HEK293 (cell line): ENCODE data around the gene TMEM121B.

Source experiments
- CTCF ChIA-PET: fragments of 350-600 bp; formaldehyde crosslinking; extraction: SDS; loops from one replicate; lab custom pipeline; 2021; ENCODE audit warnings: antibody characterized with exemption; lab: Yijun Ruan, JAX
- POLR2A ChIA-PET: fragments of 300-600 bp; formaldehyde crosslinking; extraction: SDS; loops from one replicate; lab custom pipeline; 2020; ENCODE audit warnings: antibody characterized with exemption, inconsistent platforms; lab: Yijun Ruan, JAX
- H3K27ac ChIP-seq: fragments of 200-500 bp; sonication (Bioruptor generic); 2 replicates; pipeline ENCODE4 v1.5.1; 2014; ENCODE audit warnings: low read depth, low read length, control low read depth, inconsistent platforms; ENCODE audit errors: extremely low read depth
- H3K36me3 ChIP-seq, 2 experiments: fragments of 200-500 bp in 1 of 2; sonication (Bioruptor generic) in 1 of 2; 1 replicate in 1 of 2; 2 replicates in 1 of 2; pipeline ENCODE4 v1.5.1; 2014 to 2017; ENCODE audit warnings: inconsistent platforms in 2 of 2, low read length in 2 of 2; ENCODE audit not compliant: control insufficient read depth in 2 of 2, insufficient read depth in 1 of 2
- H3K4me1 ChIP-seq: fragments of 200-500 bp; sonication (Bioruptor generic); 2 replicates; pipeline ENCODE4 v1.5.1; 2014; ENCODE audit warnings: mild to moderate bottlenecking, low read length, inconsistent platforms; ENCODE audit not compliant: control insufficient read depth, insufficient read depth
- H3K4me3 ChIP-seq: 2 replicates; pipeline ENCODE4 v1.5.1; 2011; ENCODE audit warnings: low read depth, mild to moderate bottlenecking, control low read depth, low read length, moderate library complexity
- H3K9me3 ChIP-seq: fragments of 200-500 bp; sonication (Bioruptor generic); 2 replicates; pipeline ENCODE4 v1.5.1; 2014; ENCODE audit warnings: low read depth, low read length, inconsistent platforms; ENCODE audit not compliant: control insufficient read depth, insufficient read depth
- EGR2 ChIP-seq: fragments of 450-650 bp; formaldehyde crosslinking; IDR thresholded peaks from 2 replicates; pipeline ENCODE4 v1.5.1; 2016; ENCODE audit warnings: low read depth, missing biosample characterization, missing genetic modification characterization
- FEZF1 ChIP-seq: fragments of 450-650 bp; formaldehyde crosslinking; IDR thresholded peaks from 2 replicates; pipeline ENCODE4 v1.5.1; 2016; ENCODE audit warnings: missing biosample characterization, missing genetic modification characterization
- IKZF3 ChIP-seq: fragments of 450-650 bp; IDR thresholded peaks from 2 replicates; pipeline ENCODE4 v1.5.0; 2018; ENCODE audit warnings: missing biosample characterization, mild to moderate bottlenecking, missing genetic modification characterization, moderate library complexity
- SETDB1 ChIP-seq: IDR thresholded peaks from one replicate; pipeline ENCODE4 v1.6.1; 2017; ENCODE audit warnings: mild to moderate bottlenecking, low read length, moderate library complexity, mixed read lengths; ENCODE audit not compliant: insufficient read length
- ZEB2 ChIP-seq: fragments of 450-650 bp; formaldehyde crosslinking; IDR thresholded peaks from 2 replicates; pipeline ENCODE4 v1.5.1; 2016; ENCODE audit warnings: missing biosample characterization, missing genetic modification characterization
- ZNF138 ChIP-seq: fragments of 450-650 bp; formaldehyde crosslinking; IDR thresholded peaks from 2 replicates; pipeline ENCODE4 v1.5.1; 2016; ENCODE audit warnings: missing biosample characterization, missing genetic modification characterization, borderline replicate concordance
- ZNF19 ChIP-seq: fragments of 450-650 bp; formaldehyde crosslinking; IDR thresholded peaks from 2 replicates; pipeline ENCODE4; 2016; ENCODE audit warnings: missing biosample characterization, missing genetic modification characterization, low read depth
- ZNF529 ChIP-seq: fragments of 450-650 bp; formaldehyde crosslinking; IDR thresholded peaks from 2 replicates; pipeline ENCODE4 v1.5.1; 2017; ENCODE audit warnings: missing genetic modification characterization, missing biosample characterization; ENCODE audit not compliant: insufficient replicate concordance
- ZNF530 ChIP-seq: fragments of 450-650 bp; formaldehyde crosslinking; IDR thresholded peaks from 2 replicates; pipeline ENCODE4 v1.5.1; 2016; ENCODE audit warnings: low read depth, missing biosample characterization, missing genetic modification characterization
- ZNF555 ChIP-seq: fragments of 450-650 bp; formaldehyde crosslinking; conservative IDR thresholded peaks from 2 replicates; pipeline ENCODE4 v1.5.1; 2017; ENCODE audit warnings: missing biosample characterization, mild to moderate bottlenecking, missing genetic modification characterization, inconsistent platforms
- ZNF610 ChIP-seq: fragments of 450-650 bp; formaldehyde crosslinking; IDR thresholded peaks from 2 replicates; pipeline ENCODE4 v1.5.1; 2016; ENCODE audit warnings: missing biosample characterization, missing genetic modification characterization, borderline replicate concordance
- ZNF623 ChIP-seq: fragments of 450-650 bp; formaldehyde crosslinking; IDR thresholded peaks from 2 replicates; pipeline ENCODE4 v1.5.1; 2016; ENCODE audit warnings: missing biosample characterization, missing genetic modification characterization
- ZNF660 ChIP-seq: fragments of 450-650 bp; IDR thresholded peaks from 2 replicates; pipeline ENCODE4 v1.5.1; 2018; ENCODE audit warnings: missing biosample characterization, mild to moderate bottlenecking, missing genetic modification characterization
- ZNF677 ChIP-seq: fragments of 450-650 bp; IDR thresholded peaks from 2 replicates; pipeline ENCODE4 v1.5.0; 2018; ENCODE audit warnings: missing biosample characterization, mild to moderate bottlenecking, missing genetic modification characterization, moderate library complexity
- ZNF777 ChIP-seq: fragments of 450-650 bp; formaldehyde crosslinking; IDR thresholded peaks from 2 replicates; pipeline ENCODE4 v1.5.1; 2017; ENCODE audit warnings: missing biosample characterization, missing genetic modification characterization, borderline replicate concordance
- ZNF791 ChIP-seq: fragments of 450-650 bp; formaldehyde crosslinking; IDR thresholded peaks from 2 replicates; pipeline ENCODE4 v1.5.1; 2016; ENCODE audit warnings: missing biosample characterization, missing genetic modification characterization
- TF ChIP-seq, protein P1 (sequence below): fragments of 450-650 bp; formaldehyde crosslinking; IDR thresholded peaks from 2 replicates; pipeline ENCODE4 v1.5.1; 2016; ENCODE audit warnings: missing biosample characterization, missing genetic modification characterization

The TMEM121B gene

DNA sequence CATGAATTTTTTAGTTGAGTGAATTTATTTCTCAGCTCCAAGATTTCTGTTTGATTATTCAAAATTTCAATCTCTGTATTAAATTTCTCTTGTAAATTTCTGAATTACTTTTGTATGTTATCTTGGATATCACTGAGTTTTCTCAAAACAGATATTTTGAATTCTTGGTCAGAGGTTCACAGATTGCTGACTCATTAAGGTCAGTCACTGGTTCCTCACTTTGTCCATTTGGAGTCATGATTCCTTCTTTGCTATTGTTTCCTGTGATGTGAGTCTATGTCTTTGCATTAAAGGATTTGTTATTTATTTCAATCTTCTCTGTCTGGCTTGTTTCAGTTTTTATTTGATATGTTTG is 46.5 kb downstream of the TMEM121B start:
- Histone ChIP-seq H3K27ac (no peak overlapping the region), H3K9me3 (no peaks in the 10 kb centered on the region; the same call in 1 of the 2 replicates), H3K36me3 (no peaks in the 10 kb centered on the region; a peak in 1 of 3 replicates), H3K4me1 (no peaks in the 10 kb centered on the region), H3K4me3 (no peak overlapping the region)
- TF ChIP-seq ZNF530 (tag by site-specific recombination): no peak
- no peak for TF ChIP-seq ZNF555 (tag by site-specific recombination)
- no peak for TF ChIP-seq ZNF677
- TF ChIP-seq ZNF610: no peak
- no peak for TF ChIP-seq ZNF791 (tag by site-specific recombination)
- TF ChIP-seq ZNF19 (tag by site-specific recombination): no peak
- no peak for TF ChIP-seq ZNF777 (tag by site-specific recombination)
- TF ChIP-seq IKZF3 (tag by site-specific recombination): no peak
- TF ChIP-seq ZNF660 (tag by site-specific recombination): no peak
- no peak for TF ChIP-seq ZNF529 (tag by site-specific recombination)
- no peak for TF ChIP-seq ZEB2
- ChIA-PET CTCF (interaction anchor here (0.6 to 5.6 kb wide), 21 partner anchors 15 to 817 kb away, joined by 3 to 49 read pairs (median 4); no protein-coding TSS in a partner anchor), POLR2A (interaction anchor here (2.0 kb wide), 1 partner anchor 97 kb away, joined by 13 read pairs; no protein-coding TSS in a partner anchor)

GRCh38 chr22:17072877-17073276 is 48.3 kb downstream of the TMEM121B start:
- ChIA-PET POLR2A (no interaction called here), CTCF (interaction anchor here (3.7 to 5.6 kb wide), 3 partner anchors 14 to 429 kb away, joined by 17 to 49 read pairs (median 38); no protein-coding TSS in a partner anchor)
- Histone ChIP-seq H3K4me1 (no peaks in the 10 kb centered on the region), H3K4me3 (no peak overlapping the region), H3K36me3 (no peaks in the 10 kb centered on the region; a peak in 1 of 3 replicates)
- TF ChIP-seq ZNF529 (tag by site-specific recombination) (peak; percentile 61), SETDB1 (peak; percentile 84), FEZF1 (tag by site-specific recombination) (no peak), ZNF138 (tag by site-specific recombination) (no peak), EGR2 (tag by site-specific recombination) (no peak), ZNF623 (tag by site-specific recombination) (no peak)
- TF ChIP-seq, protein P1, sequence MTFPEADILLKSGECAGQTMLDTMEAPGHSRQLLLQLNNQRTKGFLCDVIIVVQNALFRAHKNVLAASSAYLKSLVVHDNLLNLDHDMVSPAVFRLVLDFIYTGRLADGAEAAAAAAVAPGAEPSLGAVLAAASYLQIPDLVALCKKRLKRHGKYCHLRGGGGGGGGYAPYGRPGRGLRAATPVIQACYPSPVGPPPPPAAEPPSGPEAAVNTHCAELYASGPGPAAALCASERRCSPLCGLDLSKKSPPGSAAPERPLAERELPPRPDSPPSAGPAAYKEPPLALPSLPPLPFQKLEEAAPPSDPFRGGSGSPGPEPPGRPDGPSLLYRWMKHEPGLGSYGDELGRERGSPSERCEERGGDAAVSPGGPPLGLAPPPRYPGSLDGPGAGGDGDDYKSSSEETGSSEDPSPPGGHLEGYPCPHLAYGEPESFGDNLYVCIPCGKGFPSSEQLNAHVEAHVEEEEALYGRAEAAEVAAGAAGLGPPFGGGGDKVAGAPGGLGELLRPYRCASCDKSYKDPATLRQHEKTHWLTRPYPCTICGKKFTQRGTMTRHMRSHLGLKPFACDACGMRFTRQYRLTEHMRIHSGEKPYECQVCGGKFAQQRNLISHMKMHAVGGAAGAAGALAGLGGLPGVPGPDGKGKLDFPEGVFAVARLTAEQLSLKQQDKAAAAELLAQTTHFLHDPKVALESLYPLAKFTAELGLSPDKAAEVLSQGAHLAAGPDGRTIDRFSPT (tag by site-specific recombination): no peak
- TF ChIP-seq, all 188 proteins: peak for 2
- Histone ChIP-seq H3K9me3 (no peaks in the 10 kb centered on the region; the same call in 1 of the 2 replicates), H3K27ac (no peak overlapping the region)
